Large intestine (tissue), 3 donors: ENCODE results near the gene ISG20L2. TPM values are rescaled to one million over a fixed set of nuclear protein-coding genes. Genes with fewer than 3 reads are reported as not detected.

Source experiments
- DNase-seq, 2 donors: peaks; one replicate each; pipeline versions ENCODE4 v3.0.0 to v3.0.0-alpha.2; 2013
- H3K27ac ChIP-seq: one replicate; pipeline ENCODE4 v1.5.1; 2013; ENCODE audit warnings: low read length
- H3K27me3 ChIP-seq: 2 replicates; pipeline ENCODE4 v1.6.1; 2013; ENCODE audit warnings: low read length; ENCODE audit not compliant: control insufficient read depth, insufficient read depth
- H3K36me3 ChIP-seq: 2 replicates; pipeline ENCODE4 v1.6.1; 2013; ENCODE audit warnings: low read length; ENCODE audit not compliant: control insufficient read depth, insufficient read depth
- H3K4me1 ChIP-seq: one replicate; pipeline ENCODE4 v1.6.1; 2013; ENCODE audit warnings: low read length; ENCODE audit not compliant: control insufficient read depth, insufficient read depth
- H3K4me3 ChIP-seq: one replicate; pipeline ENCODE4 v1.5.1; 2013; ENCODE audit warnings: low read length
- H3K9me3 ChIP-seq: one replicate; pipeline ENCODE4 v1.6.1; 2013; ENCODE audit warnings: mild to moderate bottlenecking, low read depth, low read length, moderate library complexity; ENCODE audit not compliant: control insufficient read depth
- WGBS: methylation state at CpG from one replicate; pipeline ENCODE4 v1.1.5; 2013; ENCODE audit warnings: low lambda C conversion rate; ENCODE audit not compliant: insufficient coverage; 5-methylcytosine and 5-hydroxymethylcytosine counted together
- polyA plus RNA-seq: library from polyadenylated mRNA; unstranded; fragments of 120-200 nt; gene quantifications from one replicate; pipeline ENCODE4 v1.2.1, GENCODE V29; 2013

The ISG20L2 gene
- polyA plus RNA-seq, 1 donor = 36.6 TPM

DNA sequence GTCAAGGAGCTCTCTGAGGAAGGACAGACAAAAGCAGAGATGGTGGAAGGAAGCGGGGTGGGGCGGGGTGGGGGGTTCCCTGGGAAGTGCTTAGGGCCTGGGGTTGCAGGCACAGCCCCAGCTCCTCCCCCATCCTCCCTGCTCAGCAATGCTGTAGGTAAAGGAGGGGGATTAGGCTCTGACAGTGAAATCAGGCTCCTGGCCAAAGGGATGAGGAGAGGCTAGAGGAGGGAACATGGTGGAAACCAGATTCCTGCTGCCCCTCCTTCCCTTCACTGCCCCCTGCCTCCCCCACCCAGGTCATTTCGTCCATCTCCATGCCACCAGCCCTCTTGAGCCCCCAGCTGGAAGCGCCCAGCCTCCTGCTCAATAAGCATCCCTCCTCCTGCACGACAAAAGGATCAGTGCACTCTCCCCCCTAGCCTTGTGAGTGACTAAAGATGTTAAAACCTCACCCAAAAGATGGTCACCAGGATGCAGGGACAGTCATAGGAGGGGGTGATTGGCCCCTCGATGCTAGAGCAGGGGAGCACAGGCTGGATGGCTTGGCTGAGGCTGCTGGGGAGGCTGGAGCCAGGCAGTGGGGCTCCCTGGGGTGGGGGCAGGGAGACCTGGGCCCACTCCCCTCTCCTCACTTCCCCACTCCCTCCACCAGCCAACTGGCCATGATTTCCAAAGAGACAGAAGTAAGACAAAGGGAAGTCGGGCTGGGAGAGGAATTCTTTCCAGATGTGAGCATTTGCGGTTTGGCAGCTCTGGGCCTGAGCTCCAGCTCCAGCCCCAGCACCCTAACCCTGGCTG lies 20.9 kb downstream of the ISG20L2 start:
- peak overlapping the region; percentile 12 for H3K27ac ChIP-seq
- H3K9me3 ChIP-seq = peaks cover 3% of the 10 kb centered on the region
- peaks cover 30% of the 10 kb centered on the region for H3K27me3 ChIP-seq
- no peak for DNase-seq
- H3K4me1 ChIP-seq = peaks cover 44% of the 10 kb centered on the region
- no peaks in the 10 kb centered on the region for H3K36me3 ChIP-seq
- no CpG with 5 or more reads among the region's 8 CpGs for WGBS
- no peak overlapping the region for H3K4me3 ChIP-seq

- H3K4me1 ChIP-seq = peaks cover 44% of the 10 kb centered on the region
- peak overlapping the region; percentile 8 for H3K27ac ChIP-seq
- no peaks in the 10 kb centered on the region for H3K36me3 ChIP-seq
- DNase-seq = peak in 1 of 2 donors; percentile 63
- peaks cover 30% of the 10 kb centered on the region for H3K27me3 ChIP-seq
- WGBS = no CpG with 5 or more reads among the region's 29 CpGs
- peak overlapping the region; percentile 39 for H3K4me3 ChIP-seq
- peaks cover 3% of the 10 kb centered on the region for H3K9me3 ChIP-seq
Measured at GRCh38 chr1:156706657-156707416, 21.7 kb downstream of the ISG20L2 start.

- Histone ChIP-seq H3K9me3 (peaks cover 3% of the 10 kb centered on the region), H3K36me3 (no peaks in the 10 kb centered on the region), H3K27me3 (peaks cover 30% of the 10 kb centered on the region), H3K4me1 (peaks cover 44% of the 10 kb centered on the region), H3K4me3 (peak overlapping the region; percentile 39), H3K27ac (peak overlapping the region; percentile 2)
- DNase-seq = peak in 1 of 2 donors; percentile 67
- no CpG with 5 or more reads among the region's 45 CpGs for whole genome bisulfite sequencing
Measured at GRCh38 chr1:156705918-156706656, 22.5 kb downstream of the ISG20L2 start.

- H3K27ac ChIP-seq = peak within 1 kb of the TSS; percentile 2
- DNase-seq = no peak
- H3K4me3 ChIP-seq = peak within 1 kb of the TSS; percentile 39
- peaks cover 44% of the 10 kb centered on the region for H3K4me1 ChIP-seq
- H3K36me3 ChIP-seq = no peaks in the 10 kb centered on the region
- no CpG with 5 or more reads among the region's 42 CpGs for WGBS
- H3K27me3 ChIP-seq = peaks cover 30% of the 10 kb centered on the region
- H3K9me3 ChIP-seq = peaks cover 3% of the 10 kb centered on the region
Measured at GRCh38 chr1:156705321-156705917, 23.1 kb downstream of the ISG20L2 start, which contains the start of gene CRABP2. Gene CRABP2 (minus strand): TSS chr1:156705583. CDS start chr1:156705446, 137 bp downstream.

DNA sequence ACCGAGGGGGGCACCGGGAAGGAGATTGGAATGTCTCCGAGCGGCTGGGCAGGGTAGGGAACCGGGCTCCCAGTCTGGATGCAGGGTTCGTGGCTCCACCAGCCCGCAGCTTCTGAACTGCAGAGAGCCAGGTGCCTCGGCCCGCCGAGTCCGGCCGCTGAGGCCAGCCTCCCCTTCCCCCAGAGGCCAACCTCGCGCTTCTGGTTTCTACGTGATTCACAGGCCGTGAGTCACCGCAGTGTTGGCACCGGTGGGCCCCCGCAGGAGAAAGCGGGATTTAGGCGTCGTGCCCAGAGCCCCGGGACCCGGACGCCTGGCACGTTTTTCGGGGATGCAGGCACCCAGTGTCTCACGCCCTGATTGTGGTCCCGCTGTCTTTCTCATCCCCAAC lies 23.6 kb downstream of the ISG20L2 start:
- no peak for DNase-seq
- Histone ChIP-seq H3K27me3 (peaks cover 30% of the 10 kb centered on the region), H3K4me1 (peaks cover 42% of the 10 kb centered on the region), H3K9me3 (peaks cover 3% of the 10 kb centered on the region), H3K36me3 (no peaks in the 10 kb centered on the region), H3K4me3 (peak overlapping the region; percentile 39), H3K27ac (no peak overlapping the region)
- WGBS = no CpG with 5 or more reads among the region's 29 CpGs

DNA sequence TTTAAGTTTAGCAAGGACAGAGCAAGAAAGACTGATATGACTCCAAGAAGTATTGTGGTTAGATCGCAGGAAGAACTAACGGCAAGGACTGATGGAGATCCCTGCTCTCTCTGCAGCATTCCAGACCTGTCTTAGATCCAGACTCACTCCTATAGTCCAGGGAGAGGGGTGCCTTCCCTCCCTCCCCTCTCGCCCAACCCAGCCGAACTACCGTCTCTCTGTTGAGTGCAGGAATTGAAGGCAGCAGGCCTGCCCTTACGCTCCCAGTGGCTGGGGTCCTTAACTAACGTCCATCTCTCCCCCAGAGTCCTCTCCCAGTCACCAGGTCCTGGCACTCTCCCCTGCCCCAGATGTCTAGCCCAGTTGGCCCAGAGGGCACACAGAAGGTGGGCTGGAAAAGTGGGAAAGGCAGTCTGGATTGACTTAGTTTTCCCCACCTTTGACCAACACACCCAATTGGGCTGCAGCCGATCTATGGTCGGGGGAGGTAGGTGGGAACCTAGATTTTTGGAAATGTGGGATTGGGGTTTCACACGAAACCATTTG lies 24.3 kb downstream of the ISG20L2 start:
- H3K27ac ChIP-seq = no peak overlapping the region
- H3K4me3 ChIP-seq = no peak overlapping the region
- H3K9me3 ChIP-seq = peaks cover 3% of the 10 kb centered on the region
- peaks cover 42% of the 10 kb centered on the region for H3K4me1 ChIP-seq
- DNase-seq = no peak
- H3K36me3 ChIP-seq = no peaks in the 10 kb centered on the region
- peaks cover 30% of the 10 kb centered on the region for H3K27me3 ChIP-seq
- no CpG with 5 or more reads among the region's 10 CpGs for WGBS

GRCh38 chr1:156703741-156704140 lies 24.8 kb downstream of the ISG20L2 start:
- peaks cover 42% of the 10 kb centered on the region for H3K4me1 ChIP-seq
- H3K27ac ChIP-seq = no peak overlapping the region
- peaks cover 30% of the 10 kb centered on the region for H3K27me3 ChIP-seq
- no CpG with 5 or more reads among the region's 4 CpGs for WGBS
- peaks cover 3% of the 10 kb centered on the region for H3K9me3 ChIP-seq
- DNase-seq = no peak
- no peaks in the 10 kb centered on the region for H3K36me3 ChIP-seq
- H3K4me3 ChIP-seq = no peak overlapping the region

- Histone ChIP-seq H3K27ac (no peak overlapping the region), H3K9me3 (peaks cover 3% of the 10 kb centered on the region), H3K27me3 (peaks cover 30% of the 10 kb centered on the region), H3K4me1 (peaks cover 40% of the 10 kb centered on the region), H3K4me3 (no peak overlapping the region), H3K36me3 (no peaks in the 10 kb centered on the region)
- WGBS = no CpG with 5 or more reads among the region's 4 CpGs
- DNase-seq = no peak
Measured at GRCh38 chr1:156703336-156703735, 25.2 kb downstream of the ISG20L2 start.

DNA sequence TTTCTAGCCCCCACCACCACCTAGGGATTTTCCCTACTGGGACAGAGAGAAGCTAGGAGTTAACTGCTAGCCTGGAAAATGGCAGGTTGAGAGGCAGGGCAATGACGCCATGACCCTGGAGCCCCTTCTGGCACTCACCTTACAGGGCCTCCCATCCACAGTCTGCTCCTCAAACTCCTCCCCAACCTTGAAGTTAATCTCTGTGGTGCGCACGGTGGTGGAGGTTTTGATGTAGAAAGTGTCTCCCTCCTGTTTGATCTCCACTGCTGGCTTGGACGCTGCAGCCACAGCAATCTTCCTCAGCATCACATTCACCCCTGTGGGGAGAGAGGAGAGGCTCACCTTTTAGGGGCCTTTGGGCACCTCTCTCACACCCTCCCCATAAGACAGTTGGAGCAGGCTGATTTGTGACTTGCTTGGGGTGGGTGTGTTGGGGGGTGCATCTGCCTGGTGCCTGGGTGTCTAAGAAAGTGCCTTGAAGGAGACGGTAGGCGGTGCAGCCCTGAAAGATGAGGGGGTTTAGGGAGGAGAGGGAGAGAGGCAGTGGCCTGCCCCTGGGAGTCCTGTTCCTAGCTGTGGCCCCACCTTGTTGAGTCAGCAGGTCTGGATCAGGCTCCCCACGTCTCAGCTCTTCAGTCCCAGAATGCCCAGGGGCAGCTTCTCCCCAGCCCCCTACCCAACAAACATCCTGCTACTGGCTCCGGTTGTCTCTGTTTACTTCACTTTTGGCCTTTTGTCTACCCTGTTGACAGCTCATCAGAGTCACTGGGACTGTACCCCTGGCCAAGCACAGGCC lies 27.6 kb downstream of the ISG20L2 start:
- H3K9me3 ChIP-seq = peaks cover 3% of the 10 kb centered on the region
- WGBS = 80% methylated on average over 1 of the region's 8 CpGs
- H3K4me1 ChIP-seq = peaks cover 23% of the 10 kb centered on the region
- DNase-seq = no peak
- peaks cover 25% of the 10 kb centered on the region for H3K27me3 ChIP-seq
- no peaks in the 10 kb centered on the region for H3K36me3 ChIP-seq
- no peak overlapping the region for H3K27ac ChIP-seq
- H3K4me3 ChIP-seq = no peak overlapping the region
